ENCODE data around the gene CENPX. TPM values are rescaled to one million over a fixed set of nuclear protein-coding genes. Genes with fewer than 3 reads are reported as not detected.
A peak's percentile ranks its signal among the peaks of the same experiment; 100 is the strongest.

CENPX gene
- polyA plus RNA-seq, 3 donors, result 28.8 to 47.2 (median 40.8) TPM

- DNase-seq (ENCODE audit: extremely low read depth in 1 of 11, low read depth in 9 of 11, low spot score in 4 of 11), result no peak
Measured at GRCh38 chr17:81978524-81979298, 44.0 kb downstream of the CENPX start.

- peak in 10 of 11 donors; percentile 75 to 88 (median 84) for DNase-seq (ENCODE audit: extremely low read depth in 1 of 11, low read depth in 9 of 11, low spot score in 4 of 11)
Measured at GRCh38 chr17:81977211-81977808, 45.4 kb downstream of the CENPX start, which contains the start of gene ASPSCR1. TSS of gene ASPSCR1 (plus strand) at chr17:81977629. CDS start at chr17:81977647, 18 bp downstream.

- no peak for DNase-seq (ENCODE audit: extremely low read depth in 1 of 11, low read depth in 9 of 11, low spot score in 4 of 11)
Measured at GRCh38 chr17:81976332-81977210, 46.1 kb downstream of the CENPX start.

- no peak for DNase-seq (ENCODE audit: extremely low read depth in 1 of 11, low read depth in 9 of 11, low spot score in 4 of 11)
Measured at GRCh38 chr17:81973432-81973831, 49.2 kb downstream of the CENPX start.

- no peak for DNase-seq (ENCODE audit: extremely low read depth in 1 of 11, low read depth in 9 of 11, low spot score in 4 of 11)
Measured at GRCh38 chr17:81968850-81969812, 53.5 kb downstream of the CENPX start.

Other genes with a start within 250 kb of the CENPX start
- gene GCGR, start 218.7 kb downstream of the CENPX start, polyA plus RNA-seq (ENCODE audit: insufficient read length in 3 of 3), result 10 to 100 TPM in 2 of 3 donors, 1 to 10 TPM in 1; 7.1 to 17.7 (median 12.5) TPM
- gene MCRIP1, start 189.6 kb downstream of the CENPX start, polyA plus RNA-seq (ENCODE audit: insufficient read length in 3 of 3), result 100 to 1,000 TPM in 2 of 3 donors, 10 to 100 TPM in 1; 61.8 to 109 (median 107) TPM
- gene PPP1R27, start 187.8 kb downstream of the CENPX start, polyA plus RNA-seq (ENCODE audit: insufficient read length in 3 of 3), result under 1 TPM; 0.12 to 0.45 (median 0.17) TPM
- 100 to 1,000 TPM; 401 to 475 (median 404) TPM for gene P4HB, start 162.3 kb downstream of the CENPX start, polyA plus RNA-seq (ENCODE audit: insufficient read length in 3 of 3)
- gene ARHGDIA, start 151.5 kb downstream of the CENPX start, polyA plus RNA-seq (ENCODE audit: insufficient read length in 3 of 3), result 100 to 1,000 TPM; 145 to 242 (median 217) TPM
- 10 to 100 TPM; 66.5 to 99.3 (median 76.1) TPM for gene ALYREF, start 131.3 kb downstream of the CENPX start, polyA plus RNA-seq (ENCODE audit: insufficient read length in 3 of 3)
- gene ANAPC11, start 131.2 kb downstream of the CENPX start, polyA plus RNA-seq (ENCODE audit: insufficient read length in 3 of 3), result 100 to 1,000 TPM in 1 of 3 donors, 10 to 100 TPM in 2; 63.8 to 110 (median 93.7) TPM
- gene NPB, start 120.6 kb downstream of the CENPX start, polyA plus RNA-seq (ENCODE audit: insufficient read length in 3 of 3), result 1 to 10 TPM in 1 of 3 donors, under 1 TPM in 2; 0.93 to 1.4 (median 0.97) TPM
- 10 to 100 TPM; 40.1 to 48.5 (median 45.5) TPM for gene PCYT2, start 111.5 kb downstream of the CENPX start, polyA plus RNA-seq (ENCODE audit: insufficient read length in 3 of 3)
- 10 to 100 TPM; 11.0 to 21.1 (median 14.1) TPM for gene SIRT7, start 104.7 kb downstream of the CENPX start, polyA plus RNA-seq (ENCODE audit: insufficient read length in 3 of 3)
- 10 to 100 TPM; 12.4 to 14.8 (median 13.8) TPM for gene MAFG, start 95.1 kb downstream of the CENPX start, polyA plus RNA-seq (ENCODE audit: insufficient read length in 3 of 3)
- 10 to 100 TPM; 22.6 to 39.4 (median 26.8) TPM for gene PYCR1, start 85.6 kb downstream of the CENPX start, polyA plus RNA-seq (ENCODE audit: insufficient read length in 3 of 3)
- gene MYADML2, start 75.6 kb downstream of the CENPX start, polyA plus RNA-seq (ENCODE audit: insufficient read length in 3 of 3), result under 1 TPM; 0.10 to 0.30 (median 0.14) TPM
- gene NOTUM, start 61.7 kb downstream of the CENPX start, polyA plus RNA-seq (ENCODE audit: insufficient read length in 3 of 3), result 1 to 10 TPM; 1.9 to 3.5 (median 3.3) TPM
- gene ASPSCR1, start 45.2 kb downstream of the CENPX start, polyA plus RNA-seq (ENCODE audit: insufficient read length in 3 of 3), result 10 to 100 TPM; 20.1 to 39.0 (median 35.2) TPM
- 10 to 100 TPM; 10.8 to 17.5 (median 15.7) TPM for gene LRRC45, start 427 bp upstream of the CENPX start, polyA plus RNA-seq (ENCODE audit: insufficient read length in 3 of 3)
- 10 to 100 TPM in 2 of 3 donors, 1 to 10 TPM in 1; 8.3 to 16.2 (median 11.7) TPM for gene RAC3, start 8.8 kb upstream of the CENPX start, polyA plus RNA-seq (ENCODE audit: insufficient read length in 3 of 3)
- gene DCXR, start 14.8 kb upstream of the CENPX start, polyA plus RNA-seq (ENCODE audit: insufficient read length in 3 of 3), result 100 to 1,000 TPM in 1 of 3 donors, 10 to 100 TPM in 2; 78.9 to 120 (median 88.7) TPM
- gene RFNG, start 28.9 kb upstream of the CENPX start, polyA plus RNA-seq (ENCODE audit: insufficient read length in 3 of 3), result 10 to 100 TPM; 28.5 to 57.8 (median 47.2) TPM
- 100 to 1,000 TPM in 2 of 3 donors, 10 to 100 TPM in 1; 98.3 to 138 (median 132) TPM for gene GPS1, start 29.0 kb upstream of the CENPX start, polyA plus RNA-seq (ENCODE audit: insufficient read length in 3 of 3)
- 10 to 100 TPM; 66.2 to 92.0 (median 90.5) TPM for gene DUS1L, start 42.9 kb upstream of the CENPX start, polyA plus RNA-seq (ENCODE audit: insufficient read length in 3 of 3)
- 10 to 100 TPM; 32.1 to 58.6 (median 50.4) TPM for gene FASN, start 75.4 kb upstream of the CENPX start, polyA plus RNA-seq (ENCODE audit: insufficient read length in 3 of 3)
- 10 to 100 TPM; 47.3 to 90.6 (median 57.0) TPM for gene CCDC57, start 190.0 kb upstream of the CENPX start, polyA plus RNA-seq (ENCODE audit: insufficient read length in 3 of 3)
- gene SLC16A3, start 206.2 kb upstream of the CENPX start, polyA plus RNA-seq (ENCODE audit: insufficient read length in 3 of 3), result 10 to 100 TPM in 2 of 3 donors, 1 to 10 TPM in 1; 9.0 to 36.8 (median 10.5) TPM

Data from renal cortex interstitium (tissue), 11 donors.